GM12874 (cell line): ENCODE results near the gene KNSTRN.

Experiments used
- CTCF ChIP-seq: IDR thresholded peaks from 2 replicates; pipeline ENCODE4 v1.5.1; 2011; ENCODE audit warnings: low read depth, mild to moderate bottlenecking, control low read depth, low read length, moderate library complexity; ENCODE audit not compliant: insufficient read depth

Gene KNSTRN

GRCh38 chr15:40354408-40355171 is 27.9 kb upstream of the KNSTRN start:
- peak; percentile 43; the same call in 1 of the 2 replicates for TF ChIP-seq CTCF

GRCh38 chr15:40355976-40356585 is 26.4 kb upstream of the KNSTRN start:
- TF ChIP-seq CTCF: no peak

GRCh38 chr15:40357246-40357645 is 25.3 kb upstream of the KNSTRN start:
- no peak for TF ChIP-seq CTCF

GRCh38 chr15:40357723-40358470 is 24.6 kb upstream of the KNSTRN start, which contains the start of gene DISP2:
DISP2 (plus strand) TSS chr15:40358219; CDS start chr15:40358322, 103 bp downstream.
- no peak for TF ChIP-seq CTCF

GRCh38 chr15:40358471-40359353 is 23.8 kb upstream of the KNSTRN start:
- peak; percentile 27; the same call in 1 of the 2 replicates for TF ChIP-seq CTCF

- no peak for TF ChIP-seq CTCF
These were observed 22.5 kb upstream of the KNSTRN start for GRCh38 chr15:40360015-40360414.
